GOT3 (cell line): Measurements from ENCODE around the gene CALHM1.
"Not testable (repeated sequence)": the region's sequence is repeated elsewhere in the genome, so short reads cannot be mapped to it uniquely, and the experiment has no call there.

Experiments
- DNase-seq: peaks from one replicate; lab custom pipeline; 2025; ENCODE audit warnings: mixed read lengths; lab: John Stamatoyannopoulos, UW

The CALHM1 gene

GRCh38 chr10:103458720-103459119, at the start of gene CALHM1:
Gene CALHM1 (minus strand): TSS chr10:103458900. CDS start chr10:103458751, 149 bp downstream.
- no peak for DNase-seq

- no peak for DNase-seq
Observed at GRCh38 chr10:103507235-103508191, 48.8 kb upstream of the CALHM1 start.

- no peak for DNase-seq
Observed at GRCh38 chr10:103506061-103506460, 47.4 kb upstream of the CALHM1 start.

- no peak for DNase-seq
Observed at GRCh38 chr10:103504181-103504783, 45.6 kb upstream of the CALHM1 start.

- not testable (repeated sequence) for DNase-seq
Observed at GRCh38 chr10:103503777-103504176, 45.1 kb upstream of the CALHM1 start.

- DNase-seq: no peak
Observed at GRCh38 chr10:103502849-103503660, 44.4 kb upstream of the CALHM1 start.

GRCh38 chr10:103501186-103501585, 42.5 kb upstream of the CALHM1 start:
- no peak for DNase-seq

- no peak for DNase-seq
Observed at GRCh38 chr10:103500481-103500880, 41.8 kb upstream of the CALHM1 start.

GRCh38 chr10:103499881-103500280, 41.2 kb upstream of the CALHM1 start:
- no peak for DNase-seq

GRCh38 chr10:103498936-103499638, 40.4 kb upstream of the CALHM1 start:
- DNase-seq: no peak

GRCh38 chr10:103497161-103497915, 38.6 kb upstream of the CALHM1 start:
- no peak for DNase-seq

GRCh38 chr10:103495321-103495720, 36.6 kb upstream of the CALHM1 start:
- DNase-seq: no peak

GRCh38 chr10:103493916-103494877, 35.5 kb upstream of the CALHM1 start:
- no peak for DNase-seq

- DNase-seq: no peak
Observed at GRCh38 chr10:103493362-103493915, 34.7 kb upstream of the CALHM1 start, which contains the start of gene NEURL1. Gene NEURL1 (plus strand): TSS chr10:103493705. CDS start chr10:103494388, 683 bp downstream.

- DNase-seq: no peak
Observed at GRCh38 chr10:103492655-103493261, 34.1 kb upstream of the CALHM1 start.

- no peak for DNase-seq
Observed at GRCh38 chr10:103491729-103492364, 33.1 kb upstream of the CALHM1 start.

GRCh38 chr10:103490986-103491314, 32.2 kb upstream of the CALHM1 start:
- no peak for DNase-seq

GRCh38 chr10:103487410-103487708, 28.7 kb upstream of the CALHM1 start:
- no peak for DNase-seq
